Cardiac fibroblast (primary cell): ENCODE measurements around the gene CCNYL1.

Experiments used
- DNase-seq, 2 donors: peaks; one replicate each; pipeline versions ENCODE4 v3.0.0 to v3.0.0-alpha.2; 2010; ENCODE audit warnings: low read depth in 2 of 2
- H3K4me3 ChIP-seq, 2 donors: replicated peaks in 1 of 2; 1 replicate in 1 of 2; 2 replicates in 1 of 2; pipeline ENCODE4 v1.5.1; 2011; ENCODE audit warnings: low read depth in 2 of 2, low read length in 2 of 2, mild to moderate bottlenecking in 2 of 2, moderate library complexity in 1 of 2
- TF ChIP-seq, protein P1 (sequence below): IDR thresholded peaks from one replicate; pipeline ENCODE4 v1.5.1; 2011; ENCODE audit warnings: low read depth, mild to moderate bottlenecking, low read length, inconsistent platforms

Gene CCNYL1

DNA sequence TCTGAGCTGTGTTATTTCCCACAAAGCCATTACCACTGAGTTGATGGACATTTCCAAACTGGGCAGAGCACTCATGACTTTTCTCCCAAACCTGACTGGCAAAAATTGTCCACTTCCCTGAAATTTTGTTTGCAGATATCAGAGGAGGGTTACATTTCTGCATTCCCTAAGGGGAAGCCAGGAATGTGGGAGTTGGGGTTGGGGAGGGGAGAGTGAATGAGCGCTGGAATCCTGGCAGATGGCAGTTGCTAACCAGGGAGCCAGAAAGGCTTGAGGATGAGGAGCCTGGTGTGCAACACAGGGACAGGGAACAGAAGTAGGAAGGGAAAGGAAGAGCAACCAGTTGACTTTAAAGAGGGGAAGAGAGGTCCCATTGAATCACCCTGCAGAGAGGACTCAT, 14.0 kb upstream of the CCNYL1 start:
- TF ChIP-seq, protein P1, sequence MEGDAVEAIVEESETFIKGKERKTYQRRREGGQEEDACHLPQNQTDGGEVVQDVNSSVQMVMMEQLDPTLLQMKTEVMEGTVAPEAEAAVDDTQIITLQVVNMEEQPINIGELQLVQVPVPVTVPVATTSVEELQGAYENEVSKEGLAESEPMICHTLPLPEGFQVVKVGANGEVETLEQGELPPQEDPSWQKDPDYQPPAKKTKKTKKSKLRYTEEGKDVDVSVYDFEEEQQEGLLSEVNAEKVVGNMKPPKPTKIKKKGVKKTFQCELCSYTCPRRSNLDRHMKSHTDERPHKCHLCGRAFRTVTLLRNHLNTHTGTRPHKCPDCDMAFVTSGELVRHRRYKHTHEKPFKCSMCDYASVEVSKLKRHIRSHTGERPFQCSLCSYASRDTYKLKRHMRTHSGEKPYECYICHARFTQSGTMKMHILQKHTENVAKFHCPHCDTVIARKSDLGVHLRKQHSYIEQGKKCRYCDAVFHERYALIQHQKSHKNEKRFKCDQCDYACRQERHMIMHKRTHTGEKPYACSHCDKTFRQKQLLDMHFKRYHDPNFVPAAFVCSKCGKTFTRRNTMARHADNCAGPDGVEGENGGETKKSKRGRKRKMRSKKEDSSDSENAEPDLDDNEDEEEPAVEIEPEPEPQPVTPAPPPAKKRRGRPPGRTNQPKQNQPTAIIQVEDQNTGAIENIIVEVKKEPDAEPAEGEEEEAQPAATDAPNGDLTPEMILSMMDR = no peak
- peak in 1 of 2 donors; percentile 46 for DNase-seq
- H3K4me3 ChIP-seq = no peak overlapping the region

DNA sequence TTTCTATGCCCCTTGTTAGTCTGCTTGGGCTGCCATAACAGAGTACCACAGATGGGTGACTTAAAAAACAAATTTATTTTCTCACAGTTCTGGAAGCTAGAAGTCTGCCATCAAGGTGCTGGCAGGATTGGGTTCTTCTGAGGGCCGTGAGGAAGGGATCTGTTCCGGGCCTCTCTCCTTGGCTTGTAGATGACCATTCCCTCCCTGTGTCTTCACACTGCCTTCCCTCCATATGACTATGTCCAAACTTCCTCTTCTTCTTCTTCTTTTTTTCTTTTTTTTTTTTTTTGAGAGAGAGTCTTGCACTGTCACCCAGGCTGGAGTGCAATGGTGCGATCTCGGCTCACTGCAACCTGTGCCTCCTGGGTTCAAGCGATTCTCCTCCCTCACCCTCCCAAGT, 13.1 kb upstream of the CCNYL1 start:
- no peak for DNase-seq
- H3K4me3 ChIP-seq = no peak overlapping the region
- TF ChIP-seq, protein P1 = no peak

DNA sequence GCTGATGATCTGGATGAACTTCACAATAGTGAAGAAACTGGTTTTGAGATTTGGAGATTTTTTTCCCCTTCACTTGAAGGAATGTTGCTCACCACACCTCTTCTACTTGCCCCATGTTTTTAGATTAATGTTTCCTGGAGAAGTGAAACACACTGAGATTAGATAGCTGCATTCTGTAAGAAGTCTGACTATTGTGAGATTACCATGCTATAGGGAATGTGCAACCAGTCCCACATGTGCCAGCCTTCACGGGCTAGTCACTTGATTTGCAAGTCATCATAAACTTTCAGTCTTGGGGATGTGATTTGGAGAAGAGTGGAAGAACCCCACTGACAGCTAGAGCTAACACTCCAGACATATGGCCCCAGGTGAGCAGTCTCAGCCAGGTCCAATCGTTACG, 7.4 kb upstream of the CCNYL1 start:
- TF ChIP-seq, protein P1 = no peak
- no peak for DNase-seq
- no peak overlapping the region for H3K4me3 ChIP-seq

DNA sequence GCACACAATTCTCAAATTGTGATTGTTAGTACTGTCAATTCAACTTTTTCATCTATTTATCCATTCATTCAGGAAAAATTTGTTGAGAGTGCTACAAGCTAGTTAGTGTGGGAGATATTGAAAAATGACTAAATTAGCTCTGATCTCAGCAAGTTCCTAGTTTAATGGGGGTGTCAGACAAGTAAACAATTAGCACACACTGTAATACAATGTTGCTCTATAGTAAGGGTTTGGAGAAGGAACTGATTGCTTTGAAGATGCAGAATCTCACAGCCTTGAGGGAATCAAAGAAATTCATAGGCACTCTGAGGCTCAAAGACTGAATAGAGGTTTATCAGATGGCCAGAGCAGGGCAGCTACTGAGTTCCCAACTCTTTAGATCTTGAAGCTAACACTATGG, 6.8 kb upstream of the CCNYL1 start:
- no peak for DNase-seq
- no peak overlapping the region for H3K4me3 ChIP-seq
- TF ChIP-seq, protein P1 = no peak

DNA sequence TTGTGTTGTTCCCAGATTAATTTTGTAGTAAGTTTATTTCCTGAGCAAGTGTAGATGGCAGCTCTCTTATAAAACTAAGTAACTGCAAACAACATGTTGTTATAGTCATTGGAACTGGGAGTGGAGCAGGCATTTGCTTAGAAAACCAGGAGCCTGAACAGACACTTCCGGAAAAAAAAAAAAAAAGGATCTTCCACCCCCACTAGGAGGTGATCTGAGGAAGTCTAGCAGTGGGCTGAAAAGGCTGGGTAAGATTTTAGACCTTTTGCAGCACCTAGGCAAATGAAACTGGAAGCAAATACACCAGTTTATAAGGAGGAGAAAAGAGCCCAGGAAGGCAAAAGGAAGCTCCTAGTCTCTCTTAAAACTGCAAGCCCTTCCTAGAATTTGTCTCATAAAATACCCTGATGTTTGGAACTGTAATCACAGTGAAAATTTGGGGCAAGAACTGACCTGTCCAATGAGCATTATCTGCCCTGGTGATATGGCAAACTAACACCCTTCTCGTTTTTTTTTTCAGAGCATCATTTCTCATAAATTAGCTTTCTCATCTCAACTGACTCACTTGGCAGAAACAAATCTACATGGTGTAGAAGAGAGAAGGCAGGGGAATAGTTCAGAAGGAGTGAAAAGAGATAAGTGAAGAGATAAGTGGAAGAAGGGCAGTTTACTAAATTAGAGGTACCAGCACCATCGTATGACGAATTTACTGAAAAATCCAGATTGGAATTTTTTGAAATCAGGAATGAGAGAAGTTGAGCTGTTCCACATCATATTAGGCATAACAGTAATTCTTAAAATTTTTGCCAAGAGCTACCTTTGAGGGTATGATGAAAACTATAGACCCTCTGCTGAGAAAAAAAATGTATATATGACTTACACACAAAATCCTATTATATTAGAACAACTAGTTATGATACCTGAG, 4.2 kb upstream of the CCNYL1 start:
- H3K4me3 ChIP-seq = no peak overlapping the region
- TF ChIP-seq, protein P1 = peak; percentile 5
- DNase-seq = no peak

DNA sequence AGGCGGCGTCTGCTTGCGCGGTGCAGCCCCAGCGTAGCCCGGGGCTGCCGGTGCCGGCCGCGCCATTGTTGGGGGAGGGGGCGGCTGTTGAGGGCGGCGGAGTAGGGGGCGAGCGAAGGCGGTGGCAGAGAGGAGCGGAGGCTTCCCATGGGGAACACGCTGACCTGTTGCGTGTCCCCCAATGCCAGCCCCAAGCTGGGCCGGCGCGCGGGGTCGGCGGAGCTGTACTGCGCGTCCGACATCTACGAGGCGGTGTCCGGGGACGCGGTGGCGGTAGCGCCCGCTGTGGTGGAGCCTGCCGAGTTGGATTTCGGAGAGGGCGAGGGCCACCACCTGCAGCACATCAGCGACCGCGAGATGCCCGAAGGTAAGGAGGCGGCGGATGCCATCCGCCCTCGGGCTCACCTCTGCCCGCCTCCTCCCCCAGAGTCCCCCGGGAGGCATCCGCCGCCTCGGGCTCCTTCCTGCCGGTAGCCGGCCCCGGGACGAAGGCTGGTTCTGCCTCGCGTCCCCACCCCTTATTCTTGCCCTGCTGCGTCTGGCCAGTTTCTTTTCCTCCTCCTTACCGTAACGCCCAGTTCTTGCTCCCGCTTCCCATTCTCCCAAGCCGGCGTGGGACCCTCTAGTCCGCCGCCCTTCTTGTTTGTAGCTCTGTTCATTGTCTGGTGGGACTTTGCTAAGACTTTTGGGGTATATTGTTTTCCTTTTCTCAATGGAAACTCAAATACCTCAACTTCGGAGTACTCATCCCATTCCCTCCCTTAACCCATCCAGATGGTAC, 500 bp downstream of the CCNYL1 start:
- TF ChIP-seq, protein P1 = no peak
- H3K4me3 ChIP-seq = peak overlapping the region; percentile 94 to 95
- DNase-seq = peak; percentile 47 to 60
